Parietal lobe (tissue), 2 donors: ENCODE results near the gene APOH. TPM values are rescaled to one million over a fixed set of nuclear protein-coding genes. Genes with fewer than 3 reads are reported as not detected.

Experiments
- small RNA-seq: library from RNA; depleted of rRNA; stranded (forward); fragments of <200 nt; gene quantifications from one replicate; pipeline ENCODE3, GENCODE V24; 2014; ENCODE audit warnings: low replicate concordance
- total RNA-seq: library from RNA; depleted of rRNA; stranded (reverse); fragments of >200 nt; gene quantifications from one replicate; pipeline ENCODE4 v1.2.3, GENCODE V29; 2014

Gene APOH
- total RNA-seq, result not detected

GRCh38 chr17:66228887-66229782 lies at the start of gene APOH:
Gene APOH (minus strand): TSS chr17:66229415. CDS start chr17:66229379, 36 bp downstream.

GRCh38 chr17:66191593-66192377 lies 37.4 kb downstream of the APOH start, which contains the start of gene CEP112:
Gene CEP112 (minus strand): TSS chr17:66192133.

Small RNAs within 50 kb of the gene (small RNA-seq; reads per million reads assigned to genes)
- gene RNA5SP444, result not detected

Other genes with a start within 250 kb of the APOH start
- 18.8 TPM for gene CEP112, start 37.3 kb downstream of the APOH start, total RNA-seq
- 61.0 TPM for gene PRKCA, start 73.2 kb upstream of the APOH start, total RNA-seq